ENCODE data around the gene MAN1A1. TPM values are rescaled to one million over a fixed set of nuclear protein-coding genes. Genes with fewer than 3 reads are reported as not detected.
A peak's percentile ranks its signal among the peaks of the same experiment; 100 is the strongest.
"Not testable (repeated sequence)": the region's sequence is repeated elsewhere in the genome, so short reads cannot be mapped to it uniquely, and the experiment has no call there.

The MAN1A1 gene
- total RNA-seq, 1 donor = 104 TPM

- DNase-seq (ENCODE audit: low read depth) = peak; percentile 86
- no peak for TF ChIP-seq CTCF (IDR thresholded peaks at IDR 0.05; ENCODE audit: insufficient read depth, low read depth, low read length)
- H3K4me3 ChIP-seq (ENCODE audit: low read depth, low read length) = no peak overlapping the region
These were observed 191.3 kb downstream of the MAN1A1 start for GRCh38 chr6:119158057-119158848.

GRCh38 chr6:119157506-119157815, 192.1 kb downstream of the MAN1A1 start:
- DNase-seq (ENCODE audit: low read depth) = peak; percentile 18
- no peak for TF ChIP-seq CTCF (IDR thresholded peaks at IDR 0.05; ENCODE audit: insufficient read depth, low read depth, low read length)

GRCh38 chr6:119156757-119157505, 192.6 kb downstream of the MAN1A1 start:
- no peak overlapping the region for H3K4me3 ChIP-seq (ENCODE audit: low read depth, low read length)
- peak; percentile 30 for DNase-seq (ENCODE audit: low read depth)
- no peak for TF ChIP-seq CTCF (IDR thresholded peaks at IDR 0.05; ENCODE audit: insufficient read depth, low read depth, low read length)

More at GRCh38 chr6:119157506-119157815, 192.1 kb downstream of the MAN1A1 start:
- H3K4me3 ChIP-seq (ENCODE audit: low read depth, low read length) = no peak overlapping the region

- DNase-seq (ENCODE audit: low read depth); H3K4me3 ChIP-seq (ENCODE audit: low read depth, low read length): not testable (repeated sequence)
These were observed 193.5 kb downstream of the MAN1A1 start for GRCh38 chr6:119156082-119156481.

- no peak for DNase-seq (ENCODE audit: low read depth)
- no peak overlapping the region for H3K4me3 ChIP-seq (ENCODE audit: low read depth, low read length)
- TF ChIP-seq CTCF (IDR thresholded peaks at IDR 0.05; ENCODE audit: insufficient read depth, low read depth, low read length) = no peak
These were observed 197.4 kb downstream of the MAN1A1 start for GRCh38 chr6:119152187-119152586.

- TF ChIP-seq CTCF (IDR thresholded peaks at IDR 0.05; ENCODE audit: insufficient read depth, low read depth, low read length) = no peak
- no peak overlapping the region for H3K4me3 ChIP-seq (ENCODE audit: low read depth, low read length)
- DNase-seq (ENCODE audit: low read depth) = no peak
These were observed 200.6 kb downstream of the MAN1A1 start for GRCh38 chr6:119148825-119149525.
